ENCODE measurements around the gene DNAH11.

GRCh38 chr7:21866731-21867130, 323.9 kb downstream of the DNAH11 start:
- TF ChIP-seq CTCF (IDR thresholded peaks at IDR 0.05): no peak
- TF ChIP-seq POLR2A (IDR thresholded peaks at IDR 0.05): no peak

All from prostate gland (tissue), 2 donors.